Stimulated activated CD4-positive, alpha-beta T cell treated with anti-CD3 and anti-CD28 coated beads, Interleukin-15, amount 100 ng/mL, for 24 hours (primary cell): Measurements from ENCODE around the gene PRLHR.

ENCODE experiments used
- DNase-seq: peaks from one replicate; pipeline ENCODE4 v3.0.0-alpha.2; 2020

PRLHR gene

GRCh38 chr10:118557946-118558345 lies 37.5 kb downstream of the PRLHR start:
- no peak for DNase-seq

- no peak for DNase-seq
Measured at GRCh38 chr10:118551535-118552100, 43.8 kb downstream of the PRLHR start.

GRCh38 chr10:118547282-118547681 lies 48.2 kb downstream of the PRLHR start:
- no peak for DNase-seq

DNA sequence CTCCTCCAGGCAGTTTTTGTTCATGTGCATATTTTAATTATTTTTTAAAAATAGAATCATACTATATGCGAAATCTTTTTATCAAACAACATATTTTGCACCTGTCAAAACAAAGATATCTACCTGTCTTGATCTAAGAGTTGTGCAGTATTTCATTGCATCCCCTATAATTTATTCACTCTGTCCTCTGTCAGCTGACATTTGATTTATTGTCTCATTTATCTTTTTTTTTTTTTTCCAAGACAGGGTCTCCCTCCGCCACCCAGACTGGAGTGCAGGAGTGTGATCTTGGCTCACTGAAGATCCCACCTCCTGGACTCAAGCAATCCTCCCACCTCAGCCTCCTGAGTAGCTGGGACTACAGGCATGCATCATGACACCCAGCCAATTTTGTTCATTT lies 49.0 kb downstream of the PRLHR start:
- DNase-seq = no peak

GRCh38 chr10:118545381-118545780 lies 50.1 kb downstream of the PRLHR start:
- DNase-seq = no peak

GRCh38 chr10:118544401-118544948 lies 51.0 kb downstream of the PRLHR start:
- DNase-seq = no peak

GRCh38 chr10:118543714-118544400 lies 51.6 kb downstream of the PRLHR start:
- DNase-seq = peak; percentile 62

DNA sequence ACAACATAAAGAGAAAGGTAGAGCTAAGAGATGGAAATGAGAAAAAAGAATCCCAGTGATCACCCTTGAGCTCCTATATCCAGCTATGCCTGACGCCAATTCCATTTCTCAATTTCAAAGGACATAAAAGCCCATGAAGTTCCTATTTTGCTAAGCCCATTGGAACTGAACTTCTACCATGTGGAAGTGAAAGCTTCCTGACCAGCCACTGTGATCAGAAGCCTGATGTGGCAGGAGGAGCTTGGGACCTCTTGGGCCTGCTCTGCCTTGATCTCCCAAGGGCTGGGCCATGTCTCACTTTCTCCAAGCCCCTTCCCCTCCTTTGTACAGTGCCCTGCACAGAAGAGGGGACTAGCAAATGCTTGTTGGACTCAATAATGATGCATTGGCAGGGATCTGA lies 52.7 kb downstream of the PRLHR start:
- DNase-seq = no peak

GRCh38 chr10:118542205-118542604 lies 53.2 kb downstream of the PRLHR start:
- DNase-seq = no peak

GRCh38 chr10:118541718-118542117 lies 53.7 kb downstream of the PRLHR start:
- no peak for DNase-seq
